ENCODE results near the gene KIF16B.
"Not testable (repeated sequence)": the region's sequence is repeated elsewhere in the genome, so short reads cannot be mapped to it uniquely, and the experiment has no call there.

Gene KIF16B

GRCh38 chr20:16240355-16240754 is 332.9 kb downstream of the KIF16B start:
- no peak for FAIRE-seq

GRCh38 chr20:16236589-16237241 is 336.5 kb downstream of the KIF16B start:
- no peak for FAIRE-seq

DNA sequence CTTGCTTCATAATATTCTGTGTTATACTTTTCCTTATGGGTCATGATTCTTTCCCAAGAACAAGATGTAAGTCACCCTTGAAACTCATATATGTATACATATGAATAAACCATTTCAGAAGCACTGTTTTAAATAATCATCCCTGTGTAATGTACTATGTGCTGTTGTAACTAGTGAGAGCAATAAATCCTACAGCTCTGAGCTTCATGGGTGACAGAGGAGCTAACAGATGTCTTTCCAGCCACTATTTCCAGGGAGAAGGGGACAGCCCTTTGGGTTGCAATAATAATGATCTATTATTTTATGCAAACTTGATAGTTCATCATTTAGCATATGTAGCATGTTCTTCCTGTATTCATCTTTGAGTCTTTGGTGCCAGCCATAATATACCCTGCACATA is 342.8 kb downstream of the KIF16B start:
- no peak for FAIRE-seq

GRCh38 chr20:16229813-16230212 is 343.4 kb downstream of the KIF16B start:
- FAIRE-seq = no peak

DNA sequence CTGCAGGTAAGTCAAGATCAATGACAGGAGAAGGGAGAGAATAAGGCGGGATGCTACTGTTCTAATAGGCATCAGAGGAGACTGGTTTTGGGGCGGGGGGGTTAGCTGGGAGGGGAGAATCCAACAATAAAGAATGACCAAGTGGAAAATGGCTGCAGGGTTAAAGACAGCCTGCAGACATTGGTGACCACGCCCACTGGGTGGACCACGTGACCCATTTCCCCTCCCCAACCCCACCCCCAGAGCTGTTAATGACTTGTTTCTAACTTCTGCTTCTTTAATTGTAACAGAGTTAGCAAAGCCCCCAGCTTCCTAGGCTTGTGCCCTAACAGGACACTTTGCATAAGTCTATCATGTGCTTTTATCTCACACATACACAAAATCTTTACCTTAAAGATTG is 344.5 kb downstream of the KIF16B start:
- FAIRE-seq = no peak

- FAIRE-seq = not testable (repeated sequence)
Observed at GRCh38 chr20:16226961-16227360, 346.3 kb downstream of the KIF16B start.

GRCh38 chr20:16224836-16225235 is 348.4 kb downstream of the KIF16B start:
- no peak for FAIRE-seq

GRCh38 chr20:16222859-16223411 is 350.3 kb downstream of the KIF16B start:
- FAIRE-seq = no peak
